Suprapubic skin (tissue), 3 donors: Measurements from ENCODE around the gene ADAM19.

Experiments
- CTCF ChIP-seq, 2 donors: fragments of 200-600 bp in 1 of 2; fragments of 450-650 bp in 1 of 2; sonication (generic) in 1 of 2; IDR thresholded peaks; one replicate each; pipeline ENCODE4 v1.5.1; 2016 to 2019; ENCODE audit warnings: antibody characterized with exemption in 2 of 2, mild to moderate bottlenecking in 1 of 2, moderate library complexity in 1 of 2
- EP300 ChIP-seq: sonication (generic); formaldehyde crosslinking; IDR thresholded peaks from one replicate; pipeline ENCODE4 v1.6.1; 2017; ENCODE audit warnings: antibody characterized with exemption

- TF ChIP-seq CTCF (IDR thresholded peaks at IDR 0.05) (no peak), EP300 (no peak)
Measured at GRCh38 chr5:157494178-157494832, 81.3 kb downstream of the ADAM19 start.
